Lower lobe of right lung (tissue), 2 donors: ENCODE results near the gene LIPG. TPM values are rescaled to one million over a fixed set of nuclear protein-coding genes. Genes with fewer than 3 reads are reported as not detected.

ENCODE experiments used
- ATAC-seq, 2 donors: fragments of 200-7000 bp; cut with Tn5 transposase; one replicate each; pipeline ENCODE4 v1.9.1; 2020 to 2022; ENCODE audit warnings: mild to moderate bottlenecking in 2 of 2, moderate library complexity in 2 of 2
- DNase-seq: peaks from one replicate; pipeline ENCODE4 v3.0.0-alpha.2; 2020
- H3K27ac ChIP-seq: fragments of 200-600 bp; one replicate; pipeline ENCODE4 v1.8.0; 2022
- H3K27me3 ChIP-seq: fragments of 200-600 bp; one replicate; pipeline ENCODE4 v1.8.0; 2022; ENCODE audit warnings: low read depth
- H3K36me3 ChIP-seq: fragments of 200-600 bp; one replicate; pipeline ENCODE4 v1.8.0; 2022; ENCODE audit warnings: mild to moderate bottlenecking
- H3K4me1 ChIP-seq: fragments of 200-600 bp; one replicate; pipeline ENCODE4 v1.8.0; 2022
- H3K4me3 ChIP-seq: fragments of 200-600 bp; one replicate; pipeline ENCODE4 v1.8.0; 2022; ENCODE audit warnings: mild to moderate bottlenecking
- H3K9me3 ChIP-seq: fragments of 200-600 bp; one replicate; pipeline ENCODE4 v1.8.0; 2022
- CTCF ChIP-seq: fragments of 200-600 bp; IDR thresholded peaks from one replicate; pipeline ENCODE4 v1.8.0; 2022; ENCODE audit warnings: antibody characterized with exemption, mild to moderate bottlenecking
- intact Hi-C: fragments of 100-400 bp; cut with DNase I; formaldehyde crosslinking; loops from one replicate; pipeline ENCODE4 v1.11.0; 2022
- total RNA-seq: library from RNA; stranded (reverse); fragmentation: NEBNext Ultra II Directional; extraction: Animal tissue kit (Norgen Biotek cat#: 25700); gene quantifications from one replicate; pipeline ENCODE4 v1.2.1, GENCODE V29; 2021
- donor health status: DM: no; HTN: yes; CAD: no; lungs with severe emphysema.

Gene LIPG
- total RNA-seq, 1 donor from 2014 or later = 3.7 TPM

GRCh38 chr18:49588171-49588570, 26.3 kb downstream of the LIPG start:
- intact Hi-C loops = no loop called here
- no peaks in the 10 kb centered on the region for H3K36me3 ChIP-seq
- H3K9me3 ChIP-seq = no peaks in the 10 kb centered on the region
- ATAC-seq = no peak
- no peaks in the 10 kb centered on the region for H3K4me1 ChIP-seq
- no peak for TF ChIP-seq CTCF
- no peak overlapping the region for H3K4me3 ChIP-seq
- no peak overlapping the region for H3K27ac ChIP-seq
- DNase-seq = no peak
- H3K27me3 ChIP-seq = no peaks in the 10 kb centered on the region

- no peaks in the 10 kb centered on the region for H3K36me3 ChIP-seq
- TF ChIP-seq CTCF = no peak
- H3K4me3 ChIP-seq = no peak overlapping the region
- no peaks in the 10 kb centered on the region for H3K9me3 ChIP-seq
- DNase-seq (no peak), ATAC-seq (no peak)
- intact Hi-C loops = no loop called here
- no peak overlapping the region for H3K27ac ChIP-seq
- no peaks in the 10 kb centered on the region for H3K4me1 ChIP-seq
- no peaks in the 10 kb centered on the region for H3K27me3 ChIP-seq
Observed at GRCh38 chr18:49588971-49589370, 27.1 kb downstream of the LIPG start.

- Histone ChIP-seq H3K9me3 (no peaks in the 10 kb centered on the region), H3K4me3 (no peak overlapping the region), H3K27ac (no peak overlapping the region), H3K36me3 (no peaks in the 10 kb centered on the region), H3K4me1 (no peaks in the 10 kb centered on the region), H3K27me3 (no peaks in the 10 kb centered on the region)
- TF ChIP-seq CTCF = no peak
- intact Hi-C loops = no loop called here
- DNase-seq (no peak), ATAC-seq (no peak)
Observed at GRCh38 chr18:49590608-49591007, 28.8 kb downstream of the LIPG start.

GRCh38 chr18:49591271-49591670, 29.4 kb downstream of the LIPG start:
- no peaks in the 10 kb centered on the region for H3K9me3 ChIP-seq
- no peaks in the 10 kb centered on the region for H3K4me1 ChIP-seq
- no peaks in the 10 kb centered on the region for H3K27me3 ChIP-seq
- no peak overlapping the region for H3K27ac ChIP-seq
- no peak for TF ChIP-seq CTCF
- no peak overlapping the region for H3K4me3 ChIP-seq
- ATAC-seq (no peak), DNase-seq (no peak)
- H3K36me3 ChIP-seq = no peaks in the 10 kb centered on the region
- intact Hi-C loops = no loop called here

- no peak overlapping the region for H3K27ac ChIP-seq
- TF ChIP-seq CTCF = no peak
- H3K9me3 ChIP-seq = no peaks in the 10 kb centered on the region
- no peaks in the 10 kb centered on the region for H3K4me1 ChIP-seq
- H3K4me3 ChIP-seq = no peak overlapping the region
- intact Hi-C loops = no loop called here
- ATAC-seq = no peak
- DNase-seq = no peak
- no peaks in the 10 kb centered on the region for H3K36me3 ChIP-seq
- no peaks in the 10 kb centered on the region for H3K27me3 ChIP-seq
Observed at GRCh38 chr18:49591775-49592174, 29.9 kb downstream of the LIPG start.

- TF ChIP-seq CTCF = no peak
- no peak for ATAC-seq
- DNase-seq = no peak
- intact Hi-C loops = no loop called here
- H3K4me3 ChIP-seq = no peak overlapping the region
- no peaks in the 10 kb centered on the region for H3K9me3 ChIP-seq
- no peak overlapping the region for H3K27ac ChIP-seq
- no peaks in the 10 kb centered on the region for H3K27me3 ChIP-seq
- H3K4me1 ChIP-seq = no peaks in the 10 kb centered on the region
- H3K36me3 ChIP-seq = no peaks in the 10 kb centered on the region
Observed at GRCh38 chr18:49596687-49597086, 34.8 kb downstream of the LIPG start.
